HG02642 (cell line): ENCODE measurements around the gene AMIGO1.

Source experiments
- ATAC-seq: cut with Tn5 transposase; IDR thresholded peaks from one replicate; pipeline ENCODE4 v1.9.1; 2021; ENCODE audit warnings: mild to moderate bottlenecking; ENCODE audit not compliant: unreplicated experiment, poor library complexity

The AMIGO1 gene

DNA sequence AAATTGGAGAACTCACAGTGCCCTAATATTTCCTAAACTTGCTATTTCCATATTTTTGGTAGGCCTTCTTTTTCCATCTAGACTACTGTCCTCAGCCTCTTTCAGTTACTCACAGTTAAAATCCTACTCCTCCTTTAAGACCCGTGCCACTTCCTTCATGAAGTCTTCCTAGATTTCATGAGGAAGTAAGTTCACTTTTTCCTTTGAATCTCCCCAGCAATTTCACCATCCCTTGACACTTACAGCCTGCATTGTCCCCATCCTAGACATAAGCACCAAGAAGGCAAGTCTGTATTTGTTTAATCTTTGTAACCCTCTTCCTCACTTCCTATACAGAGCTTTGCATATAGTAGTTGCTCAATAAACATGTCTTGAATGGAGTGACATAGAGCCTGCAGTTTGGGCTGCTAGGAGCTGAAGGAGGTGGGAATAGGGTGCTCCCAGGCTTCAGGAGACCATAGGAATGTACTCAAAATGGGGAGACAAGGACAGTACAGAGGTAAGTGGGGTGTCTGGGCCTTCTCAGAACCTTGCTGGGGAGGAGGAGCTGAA is 24.9 kb upstream of the AMIGO1 start:
- ATAC-seq, result no peak

DNA sequence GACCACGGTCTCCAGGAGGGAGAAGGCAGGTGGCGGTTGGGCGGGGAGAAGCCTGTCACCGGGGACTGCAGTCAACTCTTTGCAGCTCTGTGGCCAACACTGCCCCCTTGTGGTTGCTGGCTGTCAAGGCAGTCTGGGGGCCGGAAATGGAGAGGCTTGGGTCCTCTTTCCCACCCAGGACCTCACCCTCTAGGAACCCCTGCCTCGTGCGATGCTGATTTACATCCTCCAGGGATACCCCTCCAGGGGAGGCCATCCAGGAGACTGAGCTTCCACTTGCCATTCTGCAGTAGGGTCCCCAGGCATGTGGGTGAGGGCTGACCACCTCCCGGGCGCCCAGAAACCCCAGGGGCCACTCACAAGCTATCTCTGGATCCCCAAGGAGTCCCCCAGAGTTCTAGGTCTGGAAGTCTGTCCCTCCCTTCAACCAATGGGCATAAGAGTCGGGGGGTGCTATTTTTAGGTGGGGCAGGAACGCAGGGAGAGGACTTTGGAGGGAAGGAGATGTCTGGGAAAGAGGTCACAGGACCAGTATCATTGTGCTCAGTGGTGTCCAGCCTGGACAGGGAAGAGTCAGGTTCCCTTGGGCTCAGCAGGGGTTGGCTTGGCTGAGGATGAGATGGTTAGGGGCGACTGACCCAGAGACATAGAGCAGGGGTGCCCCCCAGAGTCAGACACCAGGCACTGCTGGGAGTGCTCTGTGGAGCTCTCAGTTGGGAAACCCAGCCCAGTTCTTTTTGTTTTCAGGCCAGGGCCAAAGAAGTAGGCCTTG is 23.0 kb upstream of the AMIGO1 start:
- ATAC-seq, result peak; percentile 70

DNA sequence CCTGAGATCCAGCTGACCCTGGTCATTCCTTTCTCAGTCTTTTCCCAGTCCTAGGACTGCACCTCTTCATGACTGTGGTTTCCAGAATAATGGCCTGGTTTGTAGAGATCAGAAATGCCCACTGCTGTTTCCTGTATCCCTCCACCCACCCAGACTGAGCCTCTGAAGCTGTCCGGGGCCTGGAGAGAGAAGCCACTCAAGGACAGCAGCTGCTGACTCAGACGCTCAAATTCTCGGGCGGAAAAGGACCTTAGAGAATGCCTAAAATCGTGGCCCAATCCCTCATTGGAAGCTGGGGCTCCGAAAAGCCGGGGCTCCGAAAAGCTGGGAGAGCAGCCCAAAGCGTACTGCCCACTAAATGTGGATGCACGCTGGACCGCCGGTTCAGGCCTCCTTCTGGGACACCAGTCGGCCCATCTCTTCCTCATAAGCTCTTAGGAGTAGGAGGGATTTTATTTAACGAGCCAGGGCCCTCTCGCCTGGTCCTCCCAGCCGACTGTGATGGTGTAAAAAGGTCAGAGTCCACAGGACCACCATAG is 22.4 kb upstream of the AMIGO1 start:
- no peak for ATAC-seq

DNA sequence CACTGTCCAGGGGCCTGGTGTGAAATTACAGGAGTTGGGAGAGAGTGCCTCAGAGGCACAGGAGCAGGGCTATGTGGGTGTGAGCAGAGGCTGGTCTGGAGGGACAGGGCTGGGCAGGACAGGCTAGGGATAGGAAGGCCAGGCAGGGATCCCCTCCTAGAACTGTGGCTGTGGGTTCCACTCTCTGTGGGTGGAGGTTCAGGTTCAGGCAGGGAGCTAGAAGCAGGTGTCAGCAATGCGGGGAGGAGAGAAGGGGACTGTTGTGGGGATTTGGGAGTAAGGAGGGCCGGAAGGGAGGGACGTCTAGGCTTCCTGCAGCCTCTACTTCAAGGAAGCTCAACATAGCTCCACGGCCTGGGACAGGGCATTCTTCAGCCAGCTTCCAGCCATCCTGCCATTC is 21.9 kb upstream of the AMIGO1 start:
- no peak for ATAC-seq

DNA sequence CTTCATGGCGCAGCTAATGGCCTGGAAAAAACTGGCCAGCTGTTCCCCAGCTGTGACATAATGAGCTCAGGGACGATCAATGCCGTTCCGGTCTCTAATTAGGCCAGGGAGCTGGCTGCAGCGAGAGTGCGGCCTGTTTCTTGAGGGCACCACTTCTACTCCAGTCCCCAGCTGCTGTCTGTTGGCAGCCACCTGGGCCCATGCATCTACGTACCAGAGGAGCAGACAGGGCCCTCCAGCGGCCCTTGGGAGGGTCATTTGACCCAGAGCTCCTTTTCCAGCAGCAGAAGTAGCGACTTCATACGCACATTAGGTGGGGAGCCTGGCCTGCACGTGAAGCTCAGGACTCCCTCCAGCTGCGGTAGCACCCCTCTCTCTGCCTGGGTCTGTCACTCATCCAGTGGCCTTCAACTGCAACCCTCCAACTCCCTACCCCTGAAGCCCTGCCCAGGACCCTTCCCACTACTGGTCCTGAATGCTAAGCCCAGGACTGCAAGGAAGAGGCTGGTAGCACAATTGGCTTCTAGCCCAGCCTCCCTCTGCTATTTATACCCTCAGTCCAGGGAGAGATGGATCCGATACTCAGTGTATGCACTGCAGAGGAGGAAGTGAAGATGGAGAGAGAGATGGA is 21.0 kb upstream of the AMIGO1 start:
- ATAC-seq, result no peak

DNA sequence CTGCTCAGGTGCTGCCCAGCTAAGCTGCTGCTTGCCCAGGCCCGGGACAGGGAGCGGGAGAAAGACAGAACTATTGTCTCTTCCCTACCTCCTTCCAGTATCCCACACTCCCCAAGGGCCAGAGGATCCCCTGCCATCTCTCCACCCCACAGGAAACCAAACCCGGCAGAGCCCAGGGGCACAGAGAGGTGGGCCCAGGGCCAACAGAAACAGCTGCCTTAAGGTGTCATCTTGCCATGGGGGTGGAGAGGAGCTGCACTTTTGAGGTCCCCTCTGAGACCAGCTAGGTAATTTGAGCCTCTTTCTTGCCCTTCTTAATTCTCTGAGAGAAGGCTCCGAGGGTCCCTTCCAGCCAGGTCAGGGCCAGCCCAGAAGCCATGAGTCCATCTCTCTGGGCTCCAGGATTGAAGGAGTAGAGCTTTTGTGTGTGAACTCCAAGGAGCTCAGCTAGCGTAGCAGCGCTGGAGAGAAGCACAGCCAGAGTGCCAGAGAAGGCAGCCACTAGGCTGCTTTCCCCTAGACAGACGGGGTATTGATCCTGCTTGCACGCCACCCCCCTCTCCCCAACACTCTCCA is 20.4 kb upstream of the AMIGO1 start:
- no peak for ATAC-seq

DNA sequence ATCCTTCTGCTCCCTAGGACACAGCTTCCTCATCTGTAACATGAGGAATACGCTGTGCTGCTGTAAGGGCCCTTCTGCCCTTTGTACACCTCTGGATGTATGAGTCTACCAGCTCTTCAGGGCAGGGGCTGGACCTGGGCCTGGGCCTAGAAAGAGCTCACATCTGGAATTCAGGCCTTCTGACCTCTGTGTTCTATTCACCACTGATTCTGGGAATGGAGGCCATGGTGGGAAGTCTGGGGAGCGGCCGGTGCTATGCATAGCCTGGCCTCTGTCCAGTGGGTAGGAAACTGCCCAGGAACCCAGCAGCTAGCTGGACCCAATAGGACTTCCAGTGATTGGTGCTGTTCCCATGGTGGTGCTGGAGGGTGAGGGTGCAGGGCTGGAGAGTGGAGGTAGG is 19.2 kb upstream of the AMIGO1 start:
- ATAC-seq, result no peak

DNA sequence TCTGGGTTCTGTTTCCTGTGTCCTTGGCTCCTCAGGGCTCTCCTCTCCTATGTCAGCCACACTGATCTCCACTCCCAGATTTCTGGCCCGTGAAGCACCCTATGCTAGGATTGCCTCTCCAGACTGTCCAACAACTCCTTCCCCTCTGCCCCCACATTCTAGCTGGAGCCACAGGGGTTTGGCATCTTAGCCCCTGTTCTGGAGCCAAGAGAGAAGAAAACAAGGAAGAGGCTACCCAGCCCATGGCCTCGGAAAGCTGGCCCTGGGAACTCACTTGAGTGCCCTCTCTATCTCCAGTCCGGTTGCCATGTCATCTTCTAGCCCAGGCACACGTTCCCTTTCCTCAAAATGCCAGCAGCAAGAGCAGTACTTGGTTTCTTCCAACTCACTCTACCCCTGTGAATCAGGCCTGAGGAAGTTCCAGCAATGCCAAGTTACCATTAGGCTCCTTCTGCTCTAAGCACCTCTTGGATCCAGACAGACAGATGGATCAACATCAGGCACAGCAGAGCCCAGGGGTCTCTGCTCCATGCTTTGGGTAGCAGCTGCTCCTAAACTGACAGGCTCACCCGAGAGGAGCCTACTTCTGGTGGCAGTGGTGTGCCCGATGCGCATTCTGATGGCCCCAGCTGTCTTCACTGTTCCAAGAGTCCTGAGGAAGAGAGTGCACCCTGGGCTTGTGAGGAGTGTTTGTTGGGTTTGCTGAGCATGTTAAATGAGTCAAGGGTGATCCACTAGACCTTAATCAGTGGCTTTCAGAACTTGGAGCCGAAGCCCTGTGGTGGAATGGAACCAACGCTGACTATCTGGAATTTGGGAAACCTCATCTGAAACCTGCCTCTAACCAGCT is 18.5 kb upstream of the AMIGO1 start:
- ATAC-seq, result no peak

DNA sequence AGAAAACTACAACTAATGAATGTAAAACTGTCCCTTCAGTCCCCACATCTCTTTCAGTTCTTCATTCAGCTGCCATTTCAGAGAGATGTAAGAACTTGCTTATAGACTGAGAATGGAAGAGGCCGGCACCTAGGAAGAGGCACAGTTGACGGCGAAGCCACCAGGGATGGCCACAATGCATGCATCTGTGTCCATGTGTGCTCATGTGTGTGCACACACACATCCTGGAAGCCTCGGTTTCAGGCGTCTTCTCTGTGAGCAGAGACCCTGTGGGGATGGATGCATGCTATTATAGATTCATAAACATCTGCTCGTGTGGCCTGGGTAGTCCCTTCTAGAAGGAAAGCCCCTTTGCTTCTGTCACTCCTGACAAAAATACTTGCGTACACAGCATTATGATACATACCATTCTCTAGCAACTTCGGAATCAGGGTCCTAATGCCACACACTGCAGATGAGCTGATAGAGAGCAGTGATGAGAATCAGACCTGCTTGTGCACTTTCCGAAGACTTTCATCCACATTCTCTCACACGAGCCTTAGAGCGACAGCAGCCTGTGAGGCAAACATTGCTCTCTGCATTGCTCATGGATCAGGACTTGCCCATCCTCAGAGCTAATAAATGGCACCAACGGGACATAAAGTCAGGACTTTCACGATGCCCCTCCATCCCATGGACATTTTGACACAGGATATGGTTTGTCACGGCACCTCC is 17.7 kb upstream of the AMIGO1 start:
- ATAC-seq, result peak; percentile 61

DNA sequence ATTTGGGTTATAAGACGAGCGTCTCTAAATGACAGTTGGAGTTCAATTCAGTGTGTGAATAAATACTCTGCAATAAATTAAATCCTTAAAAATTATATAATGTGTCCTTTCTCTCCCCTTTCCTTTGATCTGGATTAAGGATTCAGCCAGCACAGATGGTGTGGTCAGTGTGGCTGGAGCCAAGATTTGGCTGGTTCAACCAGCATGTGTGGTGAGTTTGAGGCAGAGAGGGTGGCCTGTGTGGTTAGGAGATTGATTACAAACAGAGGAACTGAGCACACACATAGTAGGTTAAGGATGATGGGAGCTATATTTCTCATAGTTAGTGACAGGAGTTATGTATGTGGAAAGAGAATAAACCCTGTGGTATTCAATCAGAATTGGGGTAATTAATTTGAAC is 14.2 kb upstream of the AMIGO1 start:
- no peak for ATAC-seq

DNA sequence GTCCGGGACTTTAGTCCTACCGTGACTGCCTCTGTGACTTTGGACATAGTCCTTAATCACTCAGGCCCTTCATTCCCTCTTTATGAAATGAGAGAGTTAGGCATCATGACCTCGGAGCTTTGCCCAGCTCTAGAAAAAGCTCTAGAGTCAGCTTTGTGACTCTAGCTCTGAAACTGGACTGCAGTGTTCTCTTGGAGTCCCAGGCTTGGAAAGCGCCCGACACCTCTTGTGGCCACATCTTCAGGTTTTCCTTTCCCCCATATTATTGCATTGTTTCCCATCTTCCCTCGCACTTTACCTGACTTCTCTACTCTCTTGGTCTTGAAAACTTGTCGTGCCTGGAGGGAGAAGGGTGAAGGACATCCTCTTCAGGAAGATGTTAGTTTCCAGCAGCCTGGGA is 12.5 kb upstream of the AMIGO1 start:
- no peak for ATAC-seq

DNA sequence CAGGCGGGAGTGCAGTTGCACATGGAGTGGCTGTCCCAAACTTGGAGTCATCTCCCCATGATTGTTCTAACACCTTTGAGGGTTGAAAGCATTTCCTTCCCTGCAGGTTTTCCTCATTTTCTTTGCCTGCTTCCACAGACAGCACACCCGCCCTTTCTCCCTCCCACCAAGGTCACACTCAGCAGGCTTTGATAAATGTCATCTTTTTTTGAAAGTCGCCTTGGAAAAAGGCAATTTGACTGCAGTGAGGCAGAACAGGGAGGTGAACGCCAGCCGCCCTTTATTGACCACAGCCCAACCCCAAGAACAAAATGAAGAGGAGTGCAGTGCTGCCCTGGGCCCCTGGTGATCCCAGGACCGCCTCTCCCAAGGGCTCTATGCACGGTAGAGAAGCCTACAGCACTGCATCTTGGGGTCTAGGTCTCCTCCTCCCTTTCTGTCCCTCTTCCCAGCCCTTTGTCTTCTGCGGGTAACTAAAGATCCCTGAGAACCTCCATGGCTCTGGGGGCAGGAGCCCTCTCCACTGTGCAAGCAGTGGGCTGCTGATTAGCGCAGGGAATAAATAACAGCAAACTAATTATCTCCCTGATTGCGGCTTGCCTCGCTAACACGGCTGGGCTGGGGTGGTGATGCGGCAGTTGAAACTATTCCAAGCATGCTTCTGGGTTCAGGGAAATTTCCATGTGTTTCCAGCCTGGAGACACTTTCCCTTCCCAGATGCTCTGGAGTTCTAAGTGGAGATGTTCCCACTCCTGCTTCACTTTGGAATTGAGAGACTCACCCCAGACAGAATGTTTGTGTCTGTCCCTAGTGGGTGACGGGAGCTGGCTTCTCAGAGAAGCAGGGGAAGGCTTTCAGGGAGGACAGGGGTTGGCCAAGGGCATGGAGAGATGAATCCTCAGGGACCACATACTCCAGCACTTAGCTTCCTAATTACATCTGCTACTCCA is 11.8 kb upstream of the AMIGO1 start:
- ATAC-seq, result no peak

DNA sequence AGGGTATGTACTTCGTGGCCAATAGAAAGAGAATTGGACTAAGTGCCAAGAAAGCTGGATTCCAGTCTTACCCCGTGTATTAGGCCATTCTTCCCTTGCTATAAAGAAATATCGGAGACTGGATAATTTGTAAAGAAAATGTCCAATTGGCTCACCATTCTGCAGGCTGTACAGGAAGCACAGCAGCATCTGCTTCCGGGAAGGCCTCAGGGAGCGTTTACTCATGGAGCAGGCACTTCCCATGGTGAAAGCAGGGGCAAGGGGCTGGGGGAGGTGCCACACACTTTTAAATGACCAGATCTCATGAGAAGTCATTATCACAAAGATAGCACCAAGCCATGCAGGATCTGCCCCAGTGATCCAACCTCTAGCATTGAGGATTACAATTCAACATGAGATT is 7.8 kb upstream of the AMIGO1 start:
- ATAC-seq, result no peak

DNA sequence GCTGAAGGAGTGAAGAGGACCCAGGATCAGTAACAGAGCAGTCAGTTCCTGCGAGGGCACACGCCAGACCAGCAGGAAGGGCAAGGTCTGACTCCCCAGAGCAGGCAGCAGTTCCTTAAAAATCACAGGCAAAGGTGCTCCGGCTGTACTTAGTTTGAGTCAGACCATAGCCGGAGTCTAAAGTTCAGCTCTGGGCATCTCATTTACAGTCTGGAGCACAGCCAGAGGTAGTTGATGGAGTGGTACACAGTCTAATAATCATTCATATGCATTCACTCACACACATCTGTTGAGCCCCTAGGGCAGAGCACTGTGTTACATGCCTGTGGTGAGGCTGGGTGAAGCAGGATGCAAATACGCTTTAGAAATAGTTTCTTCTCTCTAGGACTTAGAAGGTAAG is 7.3 kb upstream of the AMIGO1 start:
- ATAC-seq, result no peak

DNA sequence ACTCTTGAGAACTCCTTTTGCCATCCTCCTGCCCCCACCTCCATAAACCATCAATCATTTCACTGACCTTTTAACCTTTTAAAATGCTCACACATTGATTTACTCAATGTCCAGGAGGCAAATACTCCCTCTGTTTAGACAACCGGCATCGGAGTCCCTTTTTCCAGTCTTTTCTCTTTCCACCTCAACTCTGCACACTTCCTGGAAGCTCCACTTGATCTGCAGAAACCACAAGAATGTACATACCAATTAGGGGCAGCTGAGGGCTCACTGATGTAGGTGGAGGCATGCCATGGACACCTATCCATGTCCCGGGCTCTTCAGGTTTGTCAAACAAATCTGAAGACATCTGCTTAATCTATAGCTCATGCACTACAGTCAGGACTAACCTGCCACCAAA is 5.3 kb upstream of the AMIGO1 start:
- ATAC-seq, result no peak

DNA sequence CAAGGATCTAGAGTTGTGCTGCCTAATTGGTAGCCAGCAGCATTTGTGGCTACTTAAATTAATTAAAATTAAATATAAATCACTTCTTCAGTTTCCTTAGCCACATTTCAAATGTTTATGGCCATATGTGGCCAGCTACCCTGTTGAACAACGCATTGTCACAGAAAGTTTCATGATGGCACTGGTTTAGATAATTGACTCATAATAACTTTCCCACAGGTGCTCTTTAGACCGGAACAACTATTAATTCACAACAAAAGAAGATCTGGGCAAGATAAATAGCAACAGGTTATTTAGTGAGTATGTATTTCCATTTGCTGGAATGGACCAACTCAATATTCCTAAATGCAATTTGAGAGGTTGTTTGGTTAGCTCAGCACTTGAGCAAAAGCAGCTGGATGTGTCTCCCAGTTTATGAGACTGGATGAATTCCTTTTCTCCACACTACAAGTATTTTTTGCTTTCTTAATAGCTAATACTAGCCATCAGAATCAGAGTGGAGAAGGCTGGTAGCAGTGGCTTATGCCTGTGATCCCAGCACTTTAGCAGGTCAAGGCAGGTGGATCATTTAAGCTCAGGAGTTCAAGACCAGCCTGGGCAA is 3.7 kb upstream of the AMIGO1 start:
- ATAC-seq, result no peak

DNA sequence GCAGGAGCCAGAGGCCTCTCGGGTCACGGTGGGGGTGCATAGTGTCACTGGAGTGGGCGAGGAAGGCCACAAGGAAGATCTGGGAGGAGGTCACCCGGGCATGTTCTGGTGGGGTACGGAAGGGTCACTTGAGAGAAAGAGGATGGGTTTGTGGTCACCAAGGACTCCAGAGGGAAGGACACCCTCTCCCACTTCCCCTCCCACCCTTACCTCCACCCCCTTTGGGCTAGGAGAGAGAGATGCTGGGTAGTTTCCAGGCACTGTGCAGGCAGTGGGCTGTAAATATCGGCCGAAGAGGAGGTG is 703 bp downstream of the AMIGO1 start:
- ATAC-seq, result no peak
